Measurements from ENCODE around the gene ADGRV1. TPM values are rescaled to one million over a fixed set of nuclear protein-coding genes. Genes with fewer than 3 reads are reported as not detected.

ADGRV1 gene
- total and polyA plus RNA-seq, 2 donors (not counting 3 experiments of a cell fraction or from before 2014, with no cell fraction given) = 0.11 to 0.55 TPM

DNA sequence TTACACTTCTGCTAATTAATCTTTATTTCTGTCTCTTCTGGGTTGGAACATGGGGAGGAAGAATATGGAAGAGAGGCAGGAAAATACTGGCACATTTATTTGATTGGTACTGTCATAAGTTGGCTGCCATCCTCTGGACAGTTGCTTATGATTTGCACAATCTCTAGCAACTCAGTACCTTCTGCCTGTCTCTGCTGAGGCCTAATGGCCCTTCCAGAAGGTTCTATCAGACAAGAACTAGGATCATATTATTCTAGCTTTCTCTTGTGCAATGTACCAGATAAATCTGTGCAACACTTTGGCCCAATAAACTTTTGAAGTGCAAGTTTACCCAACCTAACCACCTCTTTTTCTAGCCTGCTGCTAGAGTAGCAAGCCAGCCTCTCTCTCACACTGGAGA is 489.5 kb downstream of the ADGRV1 start:
- Histone ChIP-seq H3K4me2 (ENCODE audit: insufficient read depth, low read length) (no peak overlapping the region), H3K4me3 (replicated peaks in 1 of 3; ENCODE audit: insufficient read depth in 1 of 3, low read depth in 1 of 3, low read length in 3 of 3) (no peak overlapping the region), H3K27me3 (ENCODE audit: control insufficient read depth in 2 of 2, insufficient read depth in 2 of 2, low read length in 2 of 2) (no peaks in the 10 kb centered on the region), H3K9ac (replicated peaks; ENCODE audit: extremely low read depth, insufficient read depth, low read length) (no peak overlapping the region), H4K20me1 (replicated peaks; ENCODE audit: control insufficient read depth, extremely low read depth, insufficient read depth, low read length) (no peaks in the 10 kb centered on the region), H3K36me3 (ENCODE audit: control insufficient read depth in 2 of 2, extremely low read depth in 1 of 2, insufficient read depth in 2 of 2, low read length in 2 of 2) (no peaks in the 10 kb centered on the region), H2AFZ (ENCODE audit: low read depth, low read length) (no peak overlapping the region), H3K79me2 (ENCODE audit: control insufficient read depth, insufficient read depth, low read length) (no peaks in the 10 kb centered on the region), H3K9me1 (replicated peaks; ENCODE audit: control insufficient read depth, extremely low read depth, insufficient read depth, low read length) (no peaks in the 10 kb centered on the region), H3K27ac (ENCODE audit: insufficient read depth, low read depth, low read length) (no peak overlapping the region), H3K4me1 (ENCODE audit: control insufficient read depth, extremely low read depth, insufficient read depth, low read length) (peaks cover 7% of the 10 kb centered on the region), H3K9me3 (replicated peaks; ENCODE audit: control insufficient read depth, insufficient read depth, low read length) (no peaks in the 10 kb centered on the region)
- POLR2A ChIA-PET = no interaction called here
- DNase-seq (ENCODE audit: low read depth, low spot score) (no peak), FAIRE-seq (no peak)
- dilution Hi-C loops (cut with MboI; ENCODE audit: extremely low pct_ligation_motif_present, low sequenced_read_pairs) = no loop called here
- TF ChIP-seq POLR2AphosphoS5 (IDR thresholded peaks at IDR 0.05; ENCODE audit: insufficient read depth, low read depth, low read length) = no peak
- TF ChIP-seq EZH2 (IDR thresholded peaks at IDR 0.05; ENCODE audit: borderline replicate concordance, low read depth, low read length, severe bottlenecking) = no peak
- TF ChIP-seq FOS (IDR thresholded peaks at IDR 0.05; ENCODE audit: borderline replicate concordance, insufficient read depth, low read length) = no peak
- TF ChIP-seq, protein P1, sequence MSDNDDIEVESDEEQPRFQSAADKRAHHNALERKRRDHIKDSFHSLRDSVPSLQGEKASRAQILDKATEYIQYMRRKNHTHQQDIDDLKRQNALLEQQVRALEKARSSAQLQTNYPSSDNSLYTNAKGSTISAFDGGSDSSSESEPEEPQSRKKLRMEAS (IDR thresholded peaks at IDR 0.05; ENCODE audit: insufficient read depth, insufficient read length) = no peak
- no peak for TF ChIP-seq POLR2A (IDR thresholded peaks at IDR 0.05; ENCODE audit: low read depth, low read length)
- no peak for TF ChIP-seq GATA2 (IDR thresholded peaks at IDR 0.05; ENCODE audit: insufficient read depth, insufficient read length, low read depth, low read length)
- TF ChIP-seq, protein P2, sequence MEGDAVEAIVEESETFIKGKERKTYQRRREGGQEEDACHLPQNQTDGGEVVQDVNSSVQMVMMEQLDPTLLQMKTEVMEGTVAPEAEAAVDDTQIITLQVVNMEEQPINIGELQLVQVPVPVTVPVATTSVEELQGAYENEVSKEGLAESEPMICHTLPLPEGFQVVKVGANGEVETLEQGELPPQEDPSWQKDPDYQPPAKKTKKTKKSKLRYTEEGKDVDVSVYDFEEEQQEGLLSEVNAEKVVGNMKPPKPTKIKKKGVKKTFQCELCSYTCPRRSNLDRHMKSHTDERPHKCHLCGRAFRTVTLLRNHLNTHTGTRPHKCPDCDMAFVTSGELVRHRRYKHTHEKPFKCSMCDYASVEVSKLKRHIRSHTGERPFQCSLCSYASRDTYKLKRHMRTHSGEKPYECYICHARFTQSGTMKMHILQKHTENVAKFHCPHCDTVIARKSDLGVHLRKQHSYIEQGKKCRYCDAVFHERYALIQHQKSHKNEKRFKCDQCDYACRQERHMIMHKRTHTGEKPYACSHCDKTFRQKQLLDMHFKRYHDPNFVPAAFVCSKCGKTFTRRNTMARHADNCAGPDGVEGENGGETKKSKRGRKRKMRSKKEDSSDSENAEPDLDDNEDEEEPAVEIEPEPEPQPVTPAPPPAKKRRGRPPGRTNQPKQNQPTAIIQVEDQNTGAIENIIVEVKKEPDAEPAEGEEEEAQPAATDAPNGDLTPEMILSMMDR (IDR thresholded peaks at IDR 0.05; ENCODE audit: extremely low read depth in 1 of 2, insufficient read depth in 1 of 2, low read depth in 1 of 2, low read length in 2 of 2) = no peak
- TF ChIP-seq JUN (IDR thresholded peaks at IDR 0.05; ENCODE audit: borderline replicate concordance, insufficient read depth, insufficient read length, low read depth) = no peak
- TF ChIP-seq MYC (IDR thresholded peaks at IDR 0.05; ENCODE audit: low read depth, low read length) = no peak
- BruUV-seq (replicated peaks) = no TSS peak
- intact Hi-C loops (cut with micrococcal nuclease) = no loop called here
- CTCF ChIA-PET = no interaction called here
